Urinary bladder (tissue), 4 donors: ENCODE data around the gene PSMD8. TPM values are rescaled to one million over a fixed set of nuclear protein-coding genes. Genes with fewer than 3 reads are reported as not detected.

Experiments used
- DNase-seq: peaks from one replicate; pipeline ENCODE4 v3.0.0-alpha.2; 2015; ENCODE audit errors: extremely low spot score
- H3K27ac ChIP-seq: one replicate; pipeline ENCODE4 v1.5.1; 2013; ENCODE audit warnings: low read depth, mild to moderate bottlenecking, moderate library complexity
- H3K36me3 ChIP-seq: one replicate; pipeline ENCODE4 v1.6.1; 2013; ENCODE audit warnings: mild to moderate bottlenecking, moderate library complexity; ENCODE audit not compliant: insufficient read depth
- H3K4me1 ChIP-seq: one replicate; pipeline ENCODE4 v1.6.1; 2013; ENCODE audit warnings: mild to moderate bottlenecking, moderate library complexity; ENCODE audit not compliant: insufficient read depth
- H3K4me3 ChIP-seq: one replicate; pipeline ENCODE4 v1.5.1; 2013; ENCODE audit warnings: low read depth, low read length
- WGBS: extraction: QIAGEN DNeasy Blood & Tissue Kit; methylation state at CpG from one replicate; pipeline ENCODE4 v1.1.7; 2013; 5-methylcytosine and 5-hydroxymethylcytosine counted together
- polyA plus RNA-seq: library from polyadenylated mRNA; stranded (reverse); fragments of 200-250 nt; gene quantifications from one replicate; pipeline ENCODE4 v1.2.3, GENCODE V29; 2013
- total RNA-seq: library from RNA; depleted of rRNA; stranded (reverse); fragments of >200 nt; gene quantifications from one replicate; pipeline ENCODE4 v1.2.3, GENCODE V29; 2014
- donor health status: healthy with polysubstance abuse.
- donor health status: healthy.

PSMD8 gene
- total and polyA plus RNA-seq, 2 donors, result 102 to 166 TPM

GRCh38 chr19:38373907-38374331 lies 452 bp upstream of the PSMD8 start:
- WGBS, result 65% methylated on average over 6 of the region's 6 CpGs
- Histone ChIP-seq H3K27ac (peak overlapping the region; percentile 33), H3K36me3 (no peaks in the 10 kb centered on the region), H3K4me1 (no peaks in the 10 kb centered on the region), H3K4me3 (peak overlapping the region; percentile 8)
- no peak for DNase-seq

DNA sequence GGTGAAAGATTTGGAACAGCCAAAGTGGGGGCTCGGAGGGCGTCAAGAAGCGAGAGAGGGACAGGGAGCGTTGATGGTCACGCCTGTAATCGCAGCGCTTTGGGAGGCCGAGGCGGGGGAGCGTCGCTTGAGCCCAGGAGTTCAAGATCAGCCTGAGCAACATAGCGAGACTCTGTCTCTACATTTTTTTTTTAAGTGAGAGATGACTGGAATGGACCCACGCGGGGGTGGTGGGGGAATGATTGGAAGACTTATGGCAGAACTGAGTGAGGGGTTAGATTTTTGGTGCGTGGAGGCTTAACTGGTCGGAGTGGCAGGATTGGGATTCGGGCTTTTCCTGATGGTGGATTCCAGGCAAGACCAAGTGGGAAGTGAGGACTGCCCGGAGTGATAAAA lies 725 bp downstream of the PSMD8 start:
- WGBS, result under 1% methylated on average over 18 of the region's 18 CpGs

GRCh38 chr19:38375748-38376147 lies 1.4 kb downstream of the PSMD8 start:
- no peaks in the 10 kb centered on the region for H3K4me1 ChIP-seq
- WGBS, result 75% methylated on average over 5 of the region's 5 CpGs
- H3K4me3 ChIP-seq, result peak overlapping the region; percentile 74
- H3K27ac ChIP-seq, result no peak overlapping the region
- no peaks in the 10 kb centered on the region for H3K36me3 ChIP-seq
- no peak for DNase-seq

More for the DNA sequence above, 725 bp downstream of the PSMD8 start:
- peak overlapping the region; percentile 74 for H3K27ac ChIP-seq
- no peaks in the 10 kb centered on the region for H3K36me3 ChIP-seq
- H3K4me3 ChIP-seq, result peak overlapping the region; percentile 74
- no peak for DNase-seq
- no peaks in the 10 kb centered on the region for H3K4me1 ChIP-seq

DNA sequence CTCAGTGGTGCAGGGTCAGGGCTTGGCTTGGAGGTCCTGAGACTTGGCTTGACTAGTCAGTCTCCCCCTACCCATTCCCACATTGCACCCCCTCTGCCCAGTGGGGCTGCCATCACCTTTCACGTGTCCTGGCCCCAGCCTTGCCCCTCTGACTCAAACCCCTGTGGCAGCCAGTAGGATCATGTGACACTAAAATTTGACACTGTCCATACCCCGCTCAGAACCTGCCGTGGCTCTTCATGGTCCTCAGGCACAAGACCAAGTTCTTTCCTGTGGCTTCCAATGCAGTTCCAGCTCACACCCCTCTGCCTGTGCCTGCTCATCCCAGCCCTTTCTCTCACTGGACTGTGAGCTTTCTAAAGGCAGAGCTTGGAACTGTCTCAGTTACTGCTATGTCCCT lies 2.2 kb downstream of the PSMD8 start:
- WGBS, result 73% methylated on average over 3 of the region's 3 CpGs
- Histone ChIP-seq H3K36me3 (peaks cover 4% of the 10 kb centered on the region), H3K27ac (no peak overlapping the region), H3K4me1 (no peaks in the 10 kb centered on the region), H3K4me3 (no peak overlapping the region)
- no peak for DNase-seq

GRCh38 chr19:38377052-38377451 lies 2.7 kb downstream of the PSMD8 start:
- 97% methylated on average over 4 of the region's 4 CpGs for WGBS
- peaks cover 7% of the 10 kb centered on the region for H3K36me3 ChIP-seq
- no peak overlapping the region for H3K4me3 ChIP-seq
- no peaks in the 10 kb centered on the region for H3K4me1 ChIP-seq
- no peak for DNase-seq
- H3K27ac ChIP-seq, result no peak overlapping the region

- no peak for DNase-seq
- peaks cover 14% of the 10 kb centered on the region for H3K36me3 ChIP-seq
- H3K27ac ChIP-seq, result no peak overlapping the region
- H3K4me3 ChIP-seq, result no peak overlapping the region
- 93% methylated on average over 10 of the region's 10 CpGs for WGBS
- no peaks in the 10 kb centered on the region for H3K4me1 ChIP-seq
Observed at GRCh38 chr19:38378866-38379265, 4.5 kb downstream of the PSMD8 start.

DNA sequence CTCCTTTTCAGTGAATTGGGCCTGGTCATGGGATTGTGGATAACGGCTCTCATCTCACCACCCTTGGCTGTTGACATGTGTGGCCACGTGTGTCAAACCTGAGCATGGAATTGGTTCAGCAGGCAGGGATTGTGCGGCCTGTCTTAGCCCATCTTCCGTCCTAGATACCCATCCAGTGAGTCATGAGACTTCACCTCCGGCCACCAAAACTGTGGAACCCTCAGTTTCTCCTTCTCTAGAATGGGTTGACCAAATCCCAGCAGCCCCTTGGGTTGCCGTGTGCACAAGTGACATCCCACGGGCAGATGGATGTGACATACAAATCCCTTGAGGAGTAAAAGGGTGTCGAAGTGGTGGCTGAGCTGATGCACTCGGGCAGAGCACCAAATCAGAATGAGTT lies 6.8 kb downstream of the PSMD8 start:
- no peak for DNase-seq
- H3K36me3 ChIP-seq, result peaks cover 14% of the 10 kb centered on the region
- H3K4me3 ChIP-seq, result no peak overlapping the region
- no peaks in the 10 kb centered on the region for H3K4me1 ChIP-seq
- WGBS, result 92% methylated on average over 9 of the region's 9 CpGs
- no peak overlapping the region for H3K27ac ChIP-seq

- H3K4me1 ChIP-seq, result no peaks in the 10 kb centered on the region
- DNase-seq, result no peak
- H3K27ac ChIP-seq, result no peak overlapping the region
- 86% methylated on average over 10 of the region's 10 CpGs for WGBS
- H3K36me3 ChIP-seq, result peaks cover 14% of the 10 kb centered on the region
- H3K4me3 ChIP-seq, result no peak overlapping the region
Observed at GRCh38 chr19:38383184-38383583, 8.8 kb downstream of the PSMD8 start.

DNA sequence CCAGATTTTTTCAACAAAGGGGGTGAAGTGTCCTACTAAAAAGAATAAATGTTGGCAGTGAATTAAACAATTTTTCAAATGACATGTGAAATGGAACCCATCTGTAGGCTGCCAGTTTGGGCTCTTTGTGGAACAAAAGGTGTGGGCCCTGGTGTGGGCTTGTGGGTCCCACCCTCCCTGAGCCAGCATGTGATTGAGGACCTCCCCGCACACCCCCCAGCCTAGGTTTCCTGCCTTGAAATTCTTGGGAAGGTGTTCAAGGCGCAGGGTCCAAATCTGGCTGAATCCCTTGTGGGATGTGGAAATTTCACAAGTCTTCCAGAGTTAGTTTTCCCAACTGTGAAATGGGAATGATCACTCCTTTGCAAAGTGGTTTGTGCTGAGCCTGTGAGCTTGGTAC lies 9.4 kb downstream of the PSMD8 start:
- Histone ChIP-seq H3K27ac (no peak overlapping the region), H3K36me3 (peaks cover 14% of the 10 kb centered on the region), H3K4me1 (no peaks in the 10 kb centered on the region), H3K4me3 (no peak overlapping the region)
- WGBS, result 96% methylated on average over 2 of the region's 2 CpGs
- no peak for DNase-seq

GRCh38 chr19:38384209-38385027 lies 10.0 kb downstream of the PSMD8 start:
- Histone ChIP-seq H3K36me3 (peaks cover 14% of the 10 kb centered on the region), H3K4me3 (no peak overlapping the region), H3K27ac (no peak overlapping the region), H3K4me1 (no peaks in the 10 kb centered on the region)
- 86% methylated on average over 10 of the region's 10 CpGs for WGBS
- no peak for DNase-seq

DNA sequence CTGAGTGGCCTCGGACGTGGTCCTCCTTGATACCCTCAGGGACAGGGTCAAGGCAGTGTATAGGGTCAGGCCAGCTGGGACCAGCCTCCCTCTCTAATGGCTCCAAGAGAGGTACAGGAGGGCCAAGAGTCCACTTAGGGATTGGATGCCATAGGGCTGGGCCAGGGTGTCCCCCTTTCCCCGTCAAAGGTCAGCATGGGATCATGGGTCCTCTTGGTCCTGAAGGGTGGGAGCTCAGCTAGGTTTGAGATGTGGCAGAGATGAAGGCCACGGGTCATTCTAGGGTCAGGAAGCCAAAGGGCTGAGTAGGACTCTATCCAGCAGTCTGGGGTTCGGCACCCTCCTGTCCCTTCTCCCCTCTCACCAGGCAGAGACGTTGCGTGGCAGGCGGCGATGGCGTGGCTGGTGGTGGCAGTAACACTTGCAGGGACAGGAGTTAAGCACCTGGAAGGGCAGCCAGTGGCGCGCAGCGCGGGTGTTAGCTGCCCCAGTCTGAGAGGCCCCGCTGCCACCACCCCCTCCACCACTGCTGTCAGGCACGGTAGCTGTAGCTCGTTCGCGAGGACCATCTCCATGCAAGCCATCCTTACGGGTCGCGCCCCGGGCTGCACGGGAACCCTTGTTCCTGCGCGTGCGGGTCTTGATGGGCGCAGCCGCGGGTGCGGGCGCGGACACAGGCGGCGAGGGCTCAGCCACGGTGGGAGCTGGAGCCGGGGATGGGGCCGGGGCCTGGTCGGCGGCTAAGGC lies 10.9 kb downstream of the PSMD8 start:
- Histone ChIP-seq H3K4me3 (no peak overlapping the region), H3K4me1 (no peaks in the 10 kb centered on the region), H3K36me3 (peaks cover 14% of the 10 kb centered on the region), H3K27ac (no peak overlapping the region)
- 75% methylated on average over 40 of the region's 40 CpGs for WGBS
- DNase-seq, result no peak

DNA sequence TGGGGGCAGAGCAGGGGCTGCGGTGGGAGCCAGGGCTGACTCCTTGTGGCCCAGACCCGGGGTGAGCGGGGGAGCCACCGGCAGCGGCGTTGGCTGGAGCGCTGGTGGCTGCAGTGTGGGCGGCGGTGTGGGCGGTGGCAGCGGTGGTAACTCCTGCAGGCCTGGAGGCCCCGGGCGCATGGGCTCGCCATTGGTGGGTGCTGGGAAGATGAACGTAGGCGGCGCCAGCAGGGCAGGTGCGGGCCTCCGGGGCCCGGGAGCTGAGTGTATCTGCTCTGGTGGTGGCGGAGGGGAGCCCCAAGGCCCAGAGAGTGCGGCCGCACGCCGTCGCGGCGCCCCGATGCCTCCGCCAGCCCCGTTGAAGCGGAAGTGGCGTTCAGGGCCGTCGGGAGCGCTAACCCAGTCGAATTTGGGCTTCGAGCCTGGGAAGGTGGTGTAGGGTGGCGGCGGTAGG lies 11.5 kb downstream of the PSMD8 start:
- 52% methylated on average over 40 of the region's 40 CpGs for WGBS
- no peak overlapping the region for H3K27ac ChIP-seq
- peaks cover 13% of the 10 kb centered on the region for H3K36me3 ChIP-seq
- H3K4me1 ChIP-seq, result no peaks in the 10 kb centered on the region
- no peak for DNase-seq
- no peak overlapping the region for H3K4me3 ChIP-seq

GRCh38 chr19:38386300-38386970 lies 12.1 kb downstream of the PSMD8 start:
- H3K4me1 ChIP-seq, result no peaks in the 10 kb centered on the region
- H3K36me3 ChIP-seq, result peaks cover 9% of the 10 kb centered on the region
- no peak for DNase-seq
- no peak overlapping the region for H3K4me3 ChIP-seq
- WGBS, result 43% methylated on average over 61 of the region's 61 CpGs
- H3K27ac ChIP-seq, result no peak overlapping the region
